ENCODE results near the gene MTARC2.
"Not testable (repeated sequence)": the region's sequence is repeated elsewhere in the genome, so short reads cannot be mapped to it uniquely, and the experiment has no call there.

- not testable (repeated sequence) for TF ChIP-seq CTCF (conservative IDR thresholded peaks at IDR 0.05); ZFX (IDR thresholded peaks at IDR 0.05)
Observed at GRCh38 chr1:220715986-220716385, 32.1 kb upstream of the MTARC2 start.

Measured in C4-2B (cell line).